Mesendoderm (in vitro differentiated cells): Measurements from ENCODE around the gene HEPN1.

Experiments
- DNase-seq: peaks from one replicate; pipeline ENCODE4 v3.0.0; 2013
- H2AK5ac ChIP-seq: 2 replicates; pipeline ENCODE4 v1.6.1; 2013; ENCODE audit warnings: low read length, inconsistent platforms
- H2BK120ac ChIP-seq: 2 replicates; pipeline ENCODE4 v1.6.1; 2013; ENCODE audit warnings: low read depth, mild to moderate bottlenecking, low read length, moderate library complexity, mixed read lengths
- H2BK15ac ChIP-seq: replicated peaks from 2 replicates; pipeline ENCODE4 v1.6.1; 2013; ENCODE audit warnings: low read depth, mild to moderate bottlenecking, moderate library complexity
- H2BK5ac ChIP-seq: 2 replicates; pipeline ENCODE4 v1.6.1; 2013; ENCODE audit warnings: low read length, inconsistent platforms
- H3K18ac ChIP-seq: 2 replicates; pipeline ENCODE4 v1.6.1; 2013; ENCODE audit warnings: mild to moderate bottlenecking, low read length, mixed read lengths
- H3K23ac ChIP-seq: one replicate; pipeline ENCODE4 v1.6.1; 2013; ENCODE audit warnings: low read length
- H3K27ac ChIP-seq: 2 replicates; pipeline ENCODE4 v1.5.1; 2013; ENCODE audit warnings: low read depth, mild to moderate bottlenecking, inconsistent platforms, low read length, moderate library complexity
- H3K27me3 ChIP-seq: 2 replicates; pipeline ENCODE4 v1.6.1; 2013; ENCODE audit warnings: low read length, control low read depth, mild to moderate bottlenecking, inconsistent platforms; ENCODE audit not compliant: insufficient read depth, poor library complexity
- H3K36me3 ChIP-seq: 2 replicates; pipeline ENCODE4 v1.6.1; 2013; ENCODE audit warnings: low read length, inconsistent platforms; ENCODE audit not compliant: control insufficient read depth, insufficient read depth
- H3K4ac ChIP-seq: one replicate; pipeline ENCODE4 v1.6.1; 2013; ENCODE audit warnings: low read depth, mild to moderate bottlenecking, low read length, moderate library complexity
- H3K4me1 ChIP-seq: 2 replicates; pipeline ENCODE4 v1.6.1; 2013; ENCODE audit warnings: low read depth, low read length, inconsistent platforms; ENCODE audit not compliant: control insufficient read depth
- H3K4me2 ChIP-seq: 2 replicates; pipeline ENCODE4 v1.6.1; 2013; ENCODE audit warnings: low read length
- H3K4me3 ChIP-seq: 2 replicates; pipeline ENCODE4 v1.5.1; 2013; ENCODE audit warnings: mild to moderate bottlenecking, low read length
- H3K56ac ChIP-seq: one replicate; pipeline ENCODE4 v1.6.1; 2013; ENCODE audit warnings: low read length
- H3K79me1 ChIP-seq: 2 replicates; pipeline ENCODE4 v1.6.1; 2013; ENCODE audit warnings: low read length, inconsistent platforms
- H3K79me2 ChIP-seq: 2 replicates; pipeline ENCODE4 v1.6.1; 2013; ENCODE audit warnings: mild to moderate bottlenecking, low read length; ENCODE audit not compliant: control insufficient read depth, insufficient read depth
- H3K9ac ChIP-seq: 2 replicates; pipeline ENCODE4 v1.6.1; 2013; ENCODE audit warnings: low read length, inconsistent platforms
- H4K5ac ChIP-seq: one replicate; pipeline ENCODE4 v1.6.1; 2013; ENCODE audit warnings: low read length
- H4K8ac ChIP-seq: one replicate; pipeline ENCODE4 v1.6.1; 2013; ENCODE audit warnings: low read depth, mild to moderate bottlenecking, control low read depth, low read length, moderate library complexity
- WGBS: extraction: QIAGEN DNeasy Blood & Tissue Kit; methylation state at CpG from one replicate; pipeline ENCODE4 v1.1.7; 2013; ENCODE audit warnings: low lambda C conversion rate, missing lambda C conversion rate; ENCODE audit not compliant: insufficient coverage; ENCODE audit errors: extremely low coverage; 5-methylcytosine and 5-hydroxymethylcytosine counted together

The HEPN1 gene

DNA sequence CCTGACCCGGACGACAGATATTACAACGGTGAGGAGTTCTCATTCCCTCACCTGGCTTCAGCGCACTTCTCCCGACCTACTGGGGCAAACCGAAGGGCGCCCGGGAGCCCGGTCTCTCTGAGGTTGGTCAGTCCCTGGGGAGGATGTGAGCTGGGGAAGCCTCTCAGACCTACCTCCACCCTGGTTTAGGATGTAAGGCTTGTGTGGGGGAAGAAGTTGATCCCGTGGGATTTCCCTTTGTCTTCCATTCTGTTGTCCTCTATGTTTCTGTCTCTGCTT, 41.5 kb upstream of the HEPN1 start:
- DNase-seq = no peak
- WGBS = no CpG with 5 or more reads among the region's 10 CpGs
- Histone ChIP-seq H3K4me1 (no peaks in the 10 kb centered on the region), H3K27ac (no peak overlapping the region), H3K56ac (no peak overlapping the region), H3K27me3 (no peaks in the 10 kb centered on the region), H2BK120ac (no peak overlapping the region), H3K4ac (no peak overlapping the region), H4K8ac (no peak overlapping the region), H3K36me3 (no peaks in the 10 kb centered on the region), H2AK5ac (no peak overlapping the region), H2BK5ac (no peak overlapping the region), H3K79me2 (no peaks in the 10 kb centered on the region), H3K4me3 (no peak overlapping the region), H3K9ac (no peak overlapping the region), H2BK15ac (no peak overlapping the region), H3K18ac (no peak overlapping the region), H3K23ac (no peak overlapping the region), H4K5ac (no peak overlapping the region), H3K79me1 (no peaks in the 10 kb centered on the region), H3K4me2 (no peak overlapping the region)

DNA sequence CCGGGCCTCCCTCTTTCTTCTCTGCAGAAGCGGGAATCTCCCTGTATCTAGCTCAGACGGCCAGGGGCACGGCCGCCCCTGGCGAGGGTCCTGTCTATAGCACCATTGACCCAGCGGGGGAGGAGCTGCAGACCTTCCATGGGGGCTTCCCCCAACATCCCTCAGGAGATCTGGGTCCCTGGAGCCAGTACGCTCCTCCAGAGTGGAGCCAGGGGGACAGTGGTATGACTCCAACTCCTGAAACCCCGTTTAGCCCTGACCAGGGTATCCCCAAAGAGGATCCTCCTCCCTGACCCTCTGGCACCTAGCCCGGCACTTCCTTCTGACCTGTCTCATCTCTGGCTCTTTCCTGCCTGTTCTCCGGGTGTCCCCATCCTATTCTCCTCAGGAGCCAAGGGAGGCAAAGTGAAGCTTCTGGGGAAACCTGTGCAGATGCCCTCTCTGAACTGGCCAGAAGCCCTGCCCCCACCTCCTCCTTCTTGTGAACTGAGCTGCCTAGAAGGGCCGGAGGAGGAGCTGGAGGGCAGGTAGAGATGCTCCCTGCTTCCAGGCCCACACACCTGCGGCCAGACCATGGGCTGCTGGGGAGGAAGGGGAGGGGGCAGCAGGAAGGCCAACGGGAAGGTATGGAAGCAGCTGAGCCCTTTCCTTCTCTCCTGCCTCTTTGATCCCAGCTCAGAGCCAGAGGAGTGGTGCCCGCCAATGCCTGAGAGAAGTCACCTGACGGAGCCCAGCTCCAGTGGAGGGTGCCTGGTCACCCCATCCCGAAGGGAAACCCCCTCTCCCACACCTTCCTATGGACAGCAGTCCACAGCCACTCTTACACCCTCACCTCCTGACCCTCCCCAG, 40.9 kb upstream of the HEPN1 start:
- H3K18ac ChIP-seq = no peak overlapping the region
- no CpG with 5 or more reads among the region's 17 CpGs for WGBS
- H3K36me3 ChIP-seq = no peaks in the 10 kb centered on the region
- no peaks in the 10 kb centered on the region for H3K79me2 ChIP-seq
- H3K4ac ChIP-seq = no peak overlapping the region
- no peak for DNase-seq
- no peak overlapping the region for H3K9ac ChIP-seq
- no peak overlapping the region for H2BK15ac ChIP-seq
- H3K27ac ChIP-seq = no peak overlapping the region
- H3K56ac ChIP-seq = no peak overlapping the region
- no peaks in the 10 kb centered on the region for H3K27me3 ChIP-seq
- H4K8ac ChIP-seq = no peak overlapping the region
- no peak overlapping the region for H3K4me2 ChIP-seq
- H3K23ac ChIP-seq = no peak overlapping the region
- H3K79me1 ChIP-seq = no peaks in the 10 kb centered on the region
- no peak overlapping the region for H3K4me3 ChIP-seq
- no peak overlapping the region for H2BK5ac ChIP-seq
- H2BK120ac ChIP-seq = no peak overlapping the region
- no peak overlapping the region for H2AK5ac ChIP-seq
- no peaks in the 10 kb centered on the region for H3K4me1 ChIP-seq
- H4K5ac ChIP-seq = no peak overlapping the region

GRCh38 chr11:124878759-124879492, 40.1 kb upstream of the HEPN1 start:
- Histone ChIP-seq H3K18ac (no peak overlapping the region), H2AK5ac (no peak overlapping the region), H2BK120ac (no peak overlapping the region), H3K36me3 (no peaks in the 10 kb centered on the region), H3K4me2 (no peak overlapping the region), H4K5ac (no peak overlapping the region), H4K8ac (no peak overlapping the region), H3K27ac (no peak overlapping the region), H3K56ac (no peak overlapping the region), H2BK5ac (no peak overlapping the region), H3K79me2 (no peaks in the 10 kb centered on the region), H3K27me3 (no peaks in the 10 kb centered on the region), H3K4me3 (no peak overlapping the region), H2BK15ac (no peak overlapping the region), H3K23ac (no peak overlapping the region), H3K79me1 (no peaks in the 10 kb centered on the region), H3K4ac (no peak overlapping the region), H3K9ac (no peak overlapping the region), H3K4me1 (no peaks in the 10 kb centered on the region)
- no peak for DNase-seq
- WGBS = no CpG with 5 or more reads among the region's 11 CpGs

GRCh38 chr11:124879493-124880289, 39.4 kb upstream of the HEPN1 start:
- Histone ChIP-seq H3K27ac (no peak overlapping the region), H3K27me3 (no peaks in the 10 kb centered on the region), H3K4ac (no peak overlapping the region), H3K79me1 (no peaks in the 10 kb centered on the region), H4K8ac (no peak overlapping the region), H3K18ac (no peak overlapping the region), H2BK5ac (no peak overlapping the region), H3K4me3 (no peak overlapping the region), H2BK120ac (no peak overlapping the region), H3K4me2 (no peak overlapping the region), H2AK5ac (no peak overlapping the region), H3K23ac (no peak overlapping the region), H3K79me2 (no peaks in the 10 kb centered on the region), H3K56ac (no peak overlapping the region), H3K9ac (no peak overlapping the region), H3K36me3 (no peaks in the 10 kb centered on the region), H2BK15ac (no peak overlapping the region), H4K5ac (no peak overlapping the region), H3K4me1 (no peaks in the 10 kb centered on the region)
- no peak for DNase-seq
- WGBS = no CpG with 5 or more reads among the region's 16 CpGs

DNA sequence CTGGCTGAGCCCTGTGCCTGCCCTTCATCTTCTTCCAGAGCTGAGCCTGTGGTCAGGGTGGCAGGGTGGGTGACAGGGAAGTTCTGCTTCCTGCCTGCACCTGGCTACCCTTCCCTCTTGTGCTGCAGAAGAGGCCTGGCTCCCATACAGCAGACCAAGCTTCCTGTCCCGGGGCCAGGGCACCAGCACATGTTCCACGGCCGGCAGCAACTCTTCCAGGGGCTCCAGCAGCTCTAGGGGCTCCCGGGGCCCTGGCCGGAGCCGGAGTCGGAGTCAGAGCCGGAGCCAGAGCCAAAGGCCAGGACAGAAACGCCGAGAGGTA, 38.8 kb upstream of the HEPN1 start:
- Histone ChIP-seq H2BK5ac (no peak overlapping the region), H3K4ac (no peak overlapping the region), H3K56ac (no peak overlapping the region), H2AK5ac (no peak overlapping the region), H3K79me2 (no peaks in the 10 kb centered on the region), H3K9ac (no peak overlapping the region), H3K23ac (no peak overlapping the region), H3K79me1 (no peaks in the 10 kb centered on the region), H4K5ac (no peak overlapping the region), H3K4me1 (no peaks in the 10 kb centered on the region), H3K4me3 (no peak overlapping the region), H2BK15ac (no peak overlapping the region), H3K18ac (no peak overlapping the region), H2BK120ac (no peak overlapping the region), H3K36me3 (no peaks in the 10 kb centered on the region), H3K27ac (no peak overlapping the region), H4K8ac (no peak overlapping the region), H3K4me2 (no peak overlapping the region), H3K27me3 (no peaks in the 10 kb centered on the region)
- no peak for DNase-seq
- WGBS = no CpG with 5 or more reads among the region's 10 CpGs
